HG03097 (cell line): ENCODE results near the gene ADM2.
"Not testable (repeated sequence)": the region's sequence is repeated elsewhere in the genome, so short reads cannot be mapped to it uniquely, and the experiment has no call there.

Experiments used
- ATAC-seq: cut with Tn5 transposase; IDR thresholded peaks from one replicate; pipeline ENCODE4 v1.9.1; 2021; ENCODE audit not compliant: unreplicated experiment, low FRiP score

ADM2 gene

DNA sequence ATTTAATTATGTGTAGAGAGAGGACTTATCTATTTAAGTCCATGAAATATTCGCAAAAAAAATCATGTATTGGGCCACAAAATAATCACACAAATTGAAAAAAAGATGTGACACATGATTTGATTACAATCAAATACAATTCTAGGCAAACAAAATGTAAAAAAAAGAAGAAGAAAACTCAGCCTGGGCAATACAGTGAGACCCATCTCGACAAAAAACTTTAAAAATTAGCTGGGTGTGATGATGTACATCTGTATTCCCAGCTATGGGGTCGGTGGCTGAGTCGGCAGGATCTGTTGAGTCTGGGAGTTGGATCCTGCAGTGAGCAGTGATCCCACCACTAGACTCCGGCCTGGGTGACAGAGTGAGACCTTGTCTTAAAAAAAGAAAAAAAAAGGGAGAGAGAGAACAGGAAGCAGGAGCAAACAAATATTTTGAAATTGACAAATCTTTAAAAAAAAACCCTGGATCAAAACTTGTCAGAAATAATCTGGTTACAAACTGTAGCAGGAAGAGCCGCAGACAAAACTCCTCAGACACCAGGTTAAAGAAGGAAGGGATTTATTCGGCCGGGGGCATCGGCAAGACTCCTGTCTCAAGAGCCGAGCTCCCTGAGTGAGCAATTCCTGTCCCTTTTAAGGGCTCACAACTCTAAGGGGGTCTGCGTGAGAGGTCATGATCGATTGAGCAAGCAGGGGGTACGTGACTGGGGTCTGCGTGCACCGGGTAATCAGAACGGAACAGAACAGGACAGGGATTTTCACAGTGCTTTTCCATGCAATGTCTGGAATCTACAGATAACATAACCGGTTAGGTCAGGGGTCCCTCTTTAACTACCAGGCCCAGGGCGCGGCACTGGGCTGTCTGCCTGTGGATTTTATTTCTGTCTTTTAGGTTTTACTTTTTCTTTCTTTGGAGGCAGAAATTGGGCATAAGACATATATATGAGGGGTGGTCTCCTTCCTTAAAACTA is 51.8 kb downstream of the ADM2 start:
- no peak for ATAC-seq

GRCh38 chr22:50533856-50534711 is 52.7 kb downstream of the ADM2 start:
- ATAC-seq: not testable (repeated sequence)

GRCh38 chr22:50535113-50535512 is 53.8 kb downstream of the ADM2 start:
- ATAC-seq: no peak
